IPS-15b (cell line): ENCODE measurements around the gene PTX4.
"Not testable (repeated sequence)": the region's sequence is repeated elsewhere in the genome, so short reads cannot be mapped to it uniquely, and the experiment has no call there.

Experiments
- H3K27me3 ChIP-seq: one replicate; pipeline ENCODE4 v1.6.1; 2013; ENCODE audit warnings: low read length; ENCODE audit not compliant: control insufficient read depth, insufficient read depth
- H3K36me3 ChIP-seq: one replicate; pipeline ENCODE4 v1.6.1; 2013; ENCODE audit warnings: low read length; ENCODE audit not compliant: control insufficient read depth, insufficient read depth
- H3K4me1 ChIP-seq: one replicate; pipeline ENCODE4 v1.6.1; 2013; ENCODE audit warnings: mild to moderate bottlenecking, low read length; ENCODE audit not compliant: control insufficient read depth, insufficient read depth
- H3K4me3 ChIP-seq: one replicate; pipeline ENCODE4 v1.5.1; 2013; ENCODE audit warnings: low read depth, low read length
- H3K9ac ChIP-seq: one replicate; pipeline ENCODE4 v1.6.1; 2013; ENCODE audit warnings: low read depth, mild to moderate bottlenecking, low read length
- H3K9me3 ChIP-seq: one replicate; pipeline ENCODE4 v1.6.1; 2013; ENCODE audit warnings: mild to moderate bottlenecking, low read length; ENCODE audit not compliant: control insufficient read depth, insufficient read depth

Gene PTX4

GRCh38 chr16:1470481-1471251 lies 18.1 kb downstream of the PTX4 start:
- Histone ChIP-seq H3K4me1 (no peaks in the 10 kb centered on the region), H3K36me3 (no peaks in the 10 kb centered on the region), H3K27me3 (no peaks in the 10 kb centered on the region), H3K9ac (peak overlapping the region; percentile 47), H3K4me3 (no peak overlapping the region), H3K9me3 (no peaks in the 10 kb centered on the region)

DNA sequence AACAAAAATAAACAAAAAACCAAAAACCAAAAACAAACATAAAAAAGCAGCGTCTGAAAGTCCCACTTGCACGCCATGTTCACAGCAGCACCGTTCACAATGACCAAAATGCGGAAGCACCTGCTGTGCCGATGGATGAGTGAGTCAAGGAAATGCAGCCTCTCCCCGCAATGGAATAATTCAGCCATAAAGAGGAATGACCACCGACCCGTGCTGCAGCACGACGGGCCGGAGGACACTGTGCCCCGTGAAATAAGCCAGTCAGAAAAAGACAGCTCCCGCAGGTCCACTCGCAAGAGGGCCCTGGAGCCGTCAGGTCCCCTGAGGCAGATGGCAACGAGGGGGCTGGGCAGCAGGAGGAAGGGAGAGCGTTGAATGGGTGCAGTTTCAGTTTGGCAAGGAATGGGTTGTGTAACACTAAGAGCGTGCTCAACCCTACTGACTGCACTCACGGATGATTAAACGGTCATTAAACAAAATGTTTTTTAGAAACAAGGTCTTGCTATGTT lies 19.0 kb downstream of the PTX4 start:
- Histone ChIP-seq H3K9ac (no peak overlapping the region), H3K4me1 (no peaks in the 10 kb centered on the region), H3K27me3 (no peaks in the 10 kb centered on the region), H3K9me3 (no peaks in the 10 kb centered on the region), H3K36me3 (no peaks in the 10 kb centered on the region), H3K4me3 (no peak overlapping the region)

DNA sequence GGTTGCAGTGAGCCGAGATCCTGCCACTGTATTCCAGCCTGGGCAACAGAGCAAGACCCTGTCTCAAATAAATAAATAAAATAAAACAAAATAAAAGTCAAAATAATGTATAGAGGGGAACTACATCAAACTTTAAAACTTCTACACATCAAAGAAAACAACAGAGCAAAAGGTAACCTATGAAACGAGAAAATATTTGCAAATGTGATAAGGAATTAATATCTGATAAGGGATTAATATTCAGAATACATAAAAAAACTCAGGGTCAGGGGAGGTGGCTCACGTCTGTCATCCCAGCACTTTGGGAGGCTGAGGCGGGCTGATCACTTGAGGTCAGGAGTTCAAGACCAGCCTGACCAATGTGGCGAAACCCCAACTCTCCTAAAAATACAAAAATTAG lies 19.6 kb downstream of the PTX4 start:
- H3K9ac ChIP-seq, H3K4me1 ChIP-seq, H3K27me3 ChIP-seq, H3K9me3 ChIP-seq, H3K4me3 ChIP-seq, H3K36me3 ChIP-seq: not testable (repeated sequence)

- Histone ChIP-seq H3K9ac (no peak overlapping the region), H3K4me3 (no peak overlapping the region)
These were observed 20.3 kb downstream of the PTX4 start for GRCh38 chr16:1468426-1468810.

DNA sequence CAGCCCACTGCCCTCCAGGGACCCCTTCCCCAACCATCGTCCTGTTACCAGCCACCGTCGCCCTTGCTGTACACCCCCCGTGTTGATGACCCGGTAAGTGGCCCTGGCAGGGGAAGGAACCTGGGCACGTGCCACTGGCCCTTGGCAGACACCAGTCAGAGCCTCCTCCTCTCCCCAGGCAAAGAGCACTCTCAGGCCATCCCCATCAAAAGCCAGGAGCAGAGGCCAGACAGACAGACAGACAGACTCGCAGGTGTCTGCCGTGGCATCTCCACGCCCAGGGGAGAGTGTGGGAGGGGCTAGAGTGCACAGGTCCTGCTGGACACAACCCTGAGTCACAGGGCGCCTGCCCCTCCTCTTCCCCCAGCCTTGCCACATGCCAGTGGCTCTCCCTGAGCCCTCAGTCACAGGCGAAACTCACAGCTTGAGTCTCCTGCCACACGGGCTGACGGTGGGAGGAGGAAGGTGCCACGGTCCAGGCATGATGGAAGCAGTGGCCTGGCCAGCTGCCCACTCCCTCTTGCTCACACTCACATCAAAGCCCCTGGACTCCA lies 21.7 kb downstream of the PTX4 start:
- H3K36me3 ChIP-seq = peaks cover 2% of the 10 kb centered on the region
- no peaks in the 10 kb centered on the region for H3K4me1 ChIP-seq
- no peak overlapping the region for H3K4me3 ChIP-seq
- no peak overlapping the region for H3K9ac ChIP-seq
- no peaks in the 10 kb centered on the region for H3K27me3 ChIP-seq
- no peaks in the 10 kb centered on the region for H3K9me3 ChIP-seq

More at GRCh38 chr16:1468426-1468810, 20.3 kb downstream of the PTX4 start:
- no peaks in the 10 kb centered on the region for H3K4me1 ChIP-seq
- H3K27me3 ChIP-seq = no peaks in the 10 kb centered on the region
- no peaks in the 10 kb centered on the region for H3K9me3 ChIP-seq
- peaks cover 2% of the 10 kb centered on the region for H3K36me3 ChIP-seq

DNA sequence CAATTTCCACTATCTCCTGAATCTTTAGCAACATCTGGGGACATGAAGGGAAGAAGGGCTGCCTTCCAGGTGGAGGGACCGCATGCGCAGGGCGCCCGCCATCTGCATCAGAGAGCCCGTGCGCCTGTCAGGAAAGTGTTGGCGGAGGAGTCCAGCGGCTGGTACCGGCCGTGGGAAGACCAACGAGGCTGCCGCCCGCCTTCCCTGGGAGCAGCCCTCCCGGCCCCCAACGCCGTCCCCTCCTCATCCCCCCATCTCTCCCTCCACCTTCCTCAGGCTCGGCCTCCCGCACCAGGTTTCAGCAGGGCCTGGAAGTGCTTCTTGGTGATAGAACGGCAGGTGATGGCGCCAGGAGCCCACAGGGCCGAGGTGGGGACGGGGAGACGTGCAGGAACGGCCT lies 22.7 kb downstream of the PTX4 start:
- H3K9ac ChIP-seq = no peak overlapping the region
- H3K36me3 ChIP-seq = peaks cover 5% of the 10 kb centered on the region
- no peaks in the 10 kb centered on the region for H3K9me3 ChIP-seq
- no peak overlapping the region for H3K4me3 ChIP-seq
- H3K27me3 ChIP-seq = no peaks in the 10 kb centered on the region
- no peaks in the 10 kb centered on the region for H3K4me1 ChIP-seq

DNA sequence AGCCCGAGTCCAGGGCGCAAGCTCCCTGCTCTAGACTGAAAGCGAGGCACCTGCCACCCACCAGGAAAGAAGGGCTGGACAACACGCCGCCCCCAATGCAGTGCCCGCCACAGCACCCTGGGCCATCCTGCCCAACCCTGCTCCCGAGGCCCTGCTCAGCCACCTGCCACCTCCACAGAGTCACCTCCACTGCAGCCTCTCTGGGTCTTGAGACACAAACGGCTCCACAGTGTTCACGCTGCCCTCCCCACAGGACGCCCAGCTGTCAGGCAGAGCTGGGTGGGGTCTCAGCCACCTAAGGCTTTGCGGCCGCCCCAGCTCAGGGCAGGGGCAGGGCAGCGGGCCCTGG lies 23.2 kb downstream of the PTX4 start:
- no peak overlapping the region for H3K4me3 ChIP-seq
- no peaks in the 10 kb centered on the region for H3K4me1 ChIP-seq
- no peak overlapping the region for H3K9ac ChIP-seq
- no peaks in the 10 kb centered on the region for H3K27me3 ChIP-seq
- H3K9me3 ChIP-seq = no peaks in the 10 kb centered on the region
- peaks cover 9% of the 10 kb centered on the region for H3K36me3 ChIP-seq

DNA sequence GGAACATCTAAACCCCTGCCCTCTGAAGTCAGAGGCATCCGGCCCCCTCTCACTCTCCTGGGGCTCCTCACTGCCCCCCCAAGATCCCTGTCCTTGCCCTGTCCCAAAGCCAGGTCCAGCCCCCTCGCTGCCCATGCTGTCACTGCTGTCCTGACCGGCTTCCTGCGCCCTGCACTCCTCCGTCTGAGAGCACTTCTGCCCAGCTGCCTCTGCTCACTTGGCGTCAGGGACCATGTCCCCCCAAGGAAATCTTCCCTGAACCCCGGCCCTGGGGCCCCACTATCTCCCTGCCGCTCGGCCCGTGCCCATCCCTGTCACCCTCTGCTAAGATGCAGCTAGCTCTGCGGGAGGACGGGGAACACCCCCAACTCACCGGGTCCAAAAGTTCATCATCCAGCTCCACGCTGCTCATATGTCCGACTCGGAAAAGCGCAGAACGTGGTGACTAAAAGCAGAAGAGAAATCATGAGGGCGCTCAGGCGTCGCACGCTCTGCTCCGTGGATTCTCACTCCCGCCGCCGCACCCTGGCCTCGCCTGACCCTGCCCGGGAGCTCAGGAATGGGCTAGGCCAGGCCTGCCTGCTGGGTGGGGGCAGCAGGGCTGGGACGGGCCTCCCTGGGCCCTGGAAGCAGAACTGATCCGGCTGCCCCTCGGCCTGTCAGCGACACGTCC lies 23.7 kb downstream of the PTX4 start:
- peaks cover 9% of the 10 kb centered on the region for H3K36me3 ChIP-seq
- no peaks in the 10 kb centered on the region for H3K4me1 ChIP-seq
- H3K9me3 ChIP-seq = no peaks in the 10 kb centered on the region
- H3K4me3 ChIP-seq = no peak overlapping the region
- H3K27me3 ChIP-seq = no peaks in the 10 kb centered on the region
- no peak overlapping the region for H3K9ac ChIP-seq

DNA sequence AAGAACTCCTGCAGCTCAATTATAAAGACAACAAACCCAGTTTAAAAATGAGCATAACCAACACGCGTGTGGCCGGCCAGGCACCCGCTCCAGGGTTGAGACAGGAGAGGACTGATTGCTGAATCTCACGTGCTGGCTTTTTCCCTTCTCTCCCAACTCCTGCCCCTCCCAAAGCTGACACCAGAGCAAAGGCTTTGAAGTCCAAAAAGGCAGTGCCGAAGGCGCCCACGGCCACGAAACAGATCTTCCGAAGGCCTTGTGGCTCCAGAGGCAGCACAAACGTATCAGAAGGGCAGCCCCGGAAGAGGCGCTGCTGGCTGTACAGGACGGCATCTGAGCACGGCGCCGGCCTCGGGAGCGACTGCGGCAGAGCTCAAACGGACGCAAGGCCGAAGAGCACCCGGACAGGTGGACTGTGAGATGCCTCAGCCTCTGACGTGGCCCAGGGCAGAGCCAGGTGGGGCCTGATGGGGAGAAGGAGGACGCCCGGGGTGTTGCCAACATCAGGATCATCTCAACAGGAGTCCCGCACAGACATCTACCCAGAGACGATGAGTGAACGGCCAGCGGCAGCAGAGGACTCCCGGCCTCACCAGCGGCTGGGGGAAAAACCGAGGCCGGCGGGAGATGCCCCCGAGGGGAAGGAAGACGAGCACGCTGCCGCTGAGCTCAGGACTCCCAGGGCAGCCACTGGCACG lies 24.4 kb downstream of the PTX4 start:
- no peak overlapping the region for H3K9ac ChIP-seq
- H3K36me3 ChIP-seq = peaks cover 9% of the 10 kb centered on the region
- no peaks in the 10 kb centered on the region for H3K27me3 ChIP-seq
- no peak overlapping the region for H3K4me3 ChIP-seq
- no peaks in the 10 kb centered on the region for H3K9me3 ChIP-seq
- H3K4me1 ChIP-seq = no peaks in the 10 kb centered on the region

GRCh38 chr16:1461146-1461545 lies 27.6 kb downstream of the PTX4 start:
- no peaks in the 10 kb centered on the region for H3K4me1 ChIP-seq

GRCh38 chr16:1460602-1461138 lies 28.1 kb downstream of the PTX4 start:
- H3K9ac ChIP-seq = no peak overlapping the region
- peaks cover 28% of the 10 kb centered on the region for H3K36me3 ChIP-seq

More at GRCh38 chr16:1461146-1461545, 27.6 kb downstream of the PTX4 start:
- H3K36me3 ChIP-seq = peaks cover 24% of the 10 kb centered on the region
- no peaks in the 10 kb centered on the region for H3K27me3 ChIP-seq
- H3K4me3 ChIP-seq = no peak overlapping the region
- H3K9me3 ChIP-seq = no peaks in the 10 kb centered on the region
- no peak overlapping the region for H3K9ac ChIP-seq

More at GRCh38 chr16:1460602-1461138, 28.1 kb downstream of the PTX4 start:
- Histone ChIP-seq H3K4me3 (no peak overlapping the region), H3K9me3 (no peaks in the 10 kb centered on the region), H3K27me3 (no peaks in the 10 kb centered on the region), H3K4me1 (no peaks in the 10 kb centered on the region)
